SK-N-SH (cell line): ENCODE data around the gene INSYN1. TPM values are rescaled to one million over a fixed set of nuclear protein-coding genes. Genes with fewer than 3 reads are reported as not detected.
"Not testable (repeated sequence)": the region's sequence is repeated elsewhere in the genome, so short reads cannot be mapped to it uniquely, and the experiment has no call there.

Experiments
- CTCF ChIA-PET: fragments of 300-600, 350-600 bp; formaldehyde crosslinking; extraction: SDS; loops from one replicate; lab custom pipeline; 2021; lab: Yijun Ruan, JAX
- POLR2A ChIA-PET: fragments of 350-600 bp; sonication (Branson Sonifier 250); formaldehyde crosslinking; extraction: SDS; loops from one replicate; lab custom pipeline; 2020; ENCODE audit warnings: antibody characterized with exemption, inconsistent platforms; lab: Yijun Ruan, JAX
- DNase-seq: peaks from one replicate; pipeline ENCODE4 v3.0.0; 2012
- H2AFZ ChIP-seq: fragments of 200-600 bp; sonication (generic); 2 replicates; pipeline ENCODE4 v1.8.1; 2016; ENCODE audit warnings: antibody characterized with exemption, mild to moderate bottlenecking, low read depth
- H3F3A ChIP-seq: fragments of 200-600 bp; sonication (generic); replicated peaks from 2 replicates; pipeline ENCODE3; 2016; ENCODE audit warnings: antibody characterized with exemption, mild to moderate bottlenecking; ENCODE audit not compliant: insufficient read depth
- H3K27ac ChIP-seq, 2 experiments: fragments of 200-500 bp in 1 of 2; fragments of 200-600 bp in 1 of 2; sonication (Bioruptor generic) in 1 of 2; sonication (generic), shearing (Covaris generic) in 1 of 2; 2 replicates each; pipeline versions ENCODE4 v1.5.1 to v1.6.1; 2014 to 2016; ENCODE audit warnings: low read depth in 2 of 2, inconsistent platforms in 1 of 2, low read length in 1 of 2, mild to moderate bottlenecking in 1 of 2, mixed read lengths in 1 of 2
- H3K27me3 ChIP-seq: fragments of 200-600 bp; sonication (generic), shearing (Covaris generic); 2 replicates; pipeline ENCODE4 v1.6.1; 2016; ENCODE audit warnings: mixed run types; ENCODE audit not compliant: insufficient read depth
- H3K36me3 ChIP-seq, 2 experiments: fragments of 200-500 bp in 1 of 2; fragments of 200-600 bp in 1 of 2; sonication (Bioruptor generic) in 1 of 2; sonication (generic) in 1 of 2; replicated peaks in 1 of 2; 2 replicates each; pipeline versions ENCODE3 to v1.5.1; 2014 to 2016; ENCODE audit warnings: low read length in 1 of 2, mild to moderate bottlenecking in 1 of 2; ENCODE audit not compliant: insufficient read depth in 2 of 2, control insufficient read depth in 1 of 2
- H3K4me1 ChIP-seq, 2 experiments: fragments of 200-500 bp in 1 of 2; fragments of 200-600 bp in 1 of 2; sonication (Bioruptor generic) in 1 of 2; sonication (generic), shearing (Covaris generic) in 1 of 2; 2 replicates each; pipeline versions ENCODE4 v1.5.1 to v1.6.1; 2014 to 2016; ENCODE audit warnings: low read depth in 1 of 2, low read length in 1 of 2, mixed run types in 1 of 2; ENCODE audit not compliant: insufficient read depth in 2 of 2, control insufficient read depth in 1 of 2
- H3K4me2 ChIP-seq: fragments of 200-600 bp; sonication (generic), shearing (Covaris generic); 2 replicates; pipeline ENCODE4 v1.6.1; 2017; ENCODE audit warnings: mixed run types
- H3K4me3 ChIP-seq, 2 experiments: fragments of 200-500 bp in 1 of 2; fragments of 200-600 bp in 1 of 2; sonication (Bioruptor generic) in 1 of 2; sonication (generic), shearing (Covaris generic) in 1 of 2; 2 replicates each; pipeline versions ENCODE4 v1.5.1 to v1.8.1; 2014 to 2016; ENCODE audit warnings: low read depth in 2 of 2, inconsistent platforms in 1 of 2, low read length in 1 of 2, mild to moderate bottlenecking in 1 of 2, mixed read lengths in 1 of 2, moderate library complexity in 1 of 2
- H3K79me2 ChIP-seq: fragments of 200-600 bp; sonication (generic); 2 replicates; pipeline ENCODE4 v1.8.1; 2017; ENCODE audit warnings: mild to moderate bottlenecking; ENCODE audit not compliant: insufficient read depth
- H3K9ac ChIP-seq: fragments of 200-600 bp; sonication (generic); 2 replicates; pipeline ENCODE4 v1.6.1; 2017; ENCODE audit warnings: mixed run types
- H3K9me2 ChIP-seq: fragments of 200-600 bp; sonication (generic); 2 replicates; pipeline ENCODE4 v1.6.1; 2017; ENCODE audit warnings: mixed run types
- H3K9me3 ChIP-seq: fragments of 200-600 bp; sonication (generic); 2 replicates; pipeline ENCODE4 v1.6.1; 2017; ENCODE audit warnings: mixed run types, mild to moderate bottlenecking, moderate library complexity
- H4K20me1 ChIP-seq: fragments of 200-600 bp; sonication (generic); 2 replicates; pipeline ENCODE4 v1.6.1; 2017; ENCODE audit warnings: mild to moderate bottlenecking, mixed run types; ENCODE audit not compliant: insufficient read depth
- CHD2 ChIP-seq: fragments of 150-350 bp; IDR thresholded peaks from 2 replicates; pipeline ENCODE4 v1.6.1; 2018; ENCODE audit warnings: low read length; ENCODE audit not compliant: partially characterized antibody
- FOXJ3 ChIP-seq: sonication (generic); formaldehyde crosslinking; IDR thresholded peaks from 2 replicates; pipeline ENCODE4 v1.5.1; 2020; ENCODE audit warnings: mild to moderate bottlenecking, missing genetic modification reagents
- NRF1 ChIP-seq: IDR thresholded peaks from 2 replicates; pipeline ENCODE4 v1.6.1; 2012; ENCODE audit warnings: low read depth, mild to moderate bottlenecking, low read length
- POLR2AphosphoS5 ChIP-seq: IDR thresholded peaks from 2 replicates; pipeline ENCODE4 v1.6.1; 2012; ENCODE audit warnings: low read depth, low read length
- RAD21 ChIP-seq: IDR thresholded peaks from 2 replicates; pipeline ENCODE4 v1.6.1; 2012; ENCODE audit warnings: mild to moderate bottlenecking, low read length
- RXRA ChIP-seq: IDR thresholded peaks from 2 replicates; pipeline ENCODE4 v1.4.0; 2012; ENCODE audit warnings: low read depth, mild to moderate bottlenecking, borderline replicate concordance
- TAF1 ChIP-seq: IDR thresholded peaks from 2 replicates; pipeline ENCODE4 v1.6.1; 2012; ENCODE audit warnings: low read depth, mild to moderate bottlenecking, low read length, moderate library complexity, borderline replicate concordance
- YY1 ChIP-seq: IDR thresholded peaks from 2 replicates; pipeline ENCODE4 v1.4.0; 2012; ENCODE audit warnings: low read depth, mild to moderate bottlenecking
- WGBS: methylation state at CpG from one replicate; pipeline ENCODE4 v1.1.6; 2017; ENCODE audit warnings: low lambda C conversion rate; 5-methylcytosine and 5-hydroxymethylcytosine counted together
- polyA plus RNA-seq, 3 experiments: library from polyadenylated mRNA; depleted of rRNA; stranded (reverse); fragments of >200 nt; gene quantifications; 2 replicates each; pipeline ENCODE4 v1.2.3, GENCODE V29; 2012
- TF ChIP-seq, protein P1 (sequence below): fragments of 150-350 bp; IDR thresholded peaks from 2 replicates; pipeline ENCODE4 v1.6.1; 2017; ENCODE audit warnings: antibody characterized with exemption, low read length, low read depth, borderline replicate concordance
- TF ChIP-seq, protein P2 (sequence below): IDR thresholded peaks from 2 replicates; pipeline ENCODE4 v1.4.0; 2012; ENCODE audit warnings: low read depth
- TF ChIP-seq, protein P3 (sequence below): fragments of 150-350 bp; IDR thresholded peaks from 2 replicates; pipeline ENCODE4 v1.6.1; 2016; ENCODE audit warnings: mild to moderate bottlenecking, low read depth, low read length
- TF ChIP-seq, protein P4 (sequence below): IDR thresholded peaks from 2 replicates; pipeline ENCODE4 v1.6.1; 2012; ENCODE audit warnings: mild to moderate bottlenecking, low read depth, low read length, moderate library complexity

The INSYN1 gene
- polyA plus RNA-seq, 1 of the 3 experiments (the other 2 are of a cell fraction): 3.7 TPM

DNA sequence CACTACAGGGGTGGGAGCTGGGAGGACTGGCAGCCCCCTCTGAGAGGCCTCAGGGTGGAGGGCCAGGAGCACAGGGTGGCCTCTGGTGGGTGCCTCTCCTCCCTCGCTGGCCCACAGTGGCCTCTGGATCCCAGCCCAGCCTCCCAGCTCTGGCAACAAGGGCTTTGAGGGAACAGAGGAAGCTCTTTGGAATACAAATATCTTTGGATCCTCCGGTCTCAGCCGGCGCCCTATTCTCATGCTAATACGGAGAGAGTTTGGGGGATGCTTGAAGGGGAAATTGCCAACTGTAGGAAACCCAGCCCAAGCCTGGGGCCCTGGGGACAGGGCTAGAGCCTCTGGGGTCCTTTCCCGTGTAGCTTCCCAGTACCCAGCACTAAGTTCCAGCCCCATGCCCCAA is 33.4 kb upstream of the INSYN1 start:
- Histone ChIP-seq H3K9me3 (no peaks in the 10 kb centered on the region), H4K20me1 (no peaks in the 10 kb centered on the region), H3K36me3 (no peaks in the 10 kb centered on the region), H2AFZ (no peak overlapping the region), H3K4me2 (no peak overlapping the region), H3K4me3 (no peak overlapping the region), H3K4me1 (peaks cover 0 to 10% of the 10 kb centered on the region in 2 experiments; a peak in 1 of 4 replicates), H3K27ac (no peak overlapping the region), H3K9me2 (no peaks in the 10 kb centered on the region), H3K27me3 (no peaks in the 10 kb centered on the region), H3K79me2 (no peaks in the 10 kb centered on the region), H3K9ac (no peak overlapping the region), H3F3A (no peaks in the 10 kb centered on the region)
- TF ChIP-seq, protein P1, sequence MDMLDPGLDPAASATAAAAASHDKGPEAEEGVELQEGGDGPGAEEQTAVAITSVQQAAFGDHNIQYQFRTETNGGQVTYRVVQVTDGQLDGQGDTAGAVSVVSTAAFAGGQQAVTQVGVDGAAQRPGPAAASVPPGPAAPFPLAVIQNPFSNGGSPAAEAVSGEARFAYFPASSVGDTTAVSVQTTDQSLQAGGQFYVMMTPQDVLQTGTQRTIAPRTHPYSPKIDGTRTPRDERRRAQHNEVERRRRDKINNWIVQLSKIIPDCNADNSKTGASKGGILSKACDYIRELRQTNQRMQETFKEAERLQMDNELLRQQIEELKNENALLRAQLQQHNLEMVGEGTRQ: no peak
- TF ChIP-seq, protein P2, sequence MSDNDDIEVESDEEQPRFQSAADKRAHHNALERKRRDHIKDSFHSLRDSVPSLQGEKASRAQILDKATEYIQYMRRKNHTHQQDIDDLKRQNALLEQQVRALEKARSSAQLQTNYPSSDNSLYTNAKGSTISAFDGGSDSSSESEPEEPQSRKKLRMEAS: no peak
- TF ChIP-seq TAF1 (no peak), FOXJ3 (CRISPR knock-in tag) (no peak), RAD21 (no peak), CHD2 (no peak), RXRA (no peak), POLR2AphosphoS5 (no peak), YY1 (no peak), NRF1 (no peak)
- TF ChIP-seq, protein P3, sequence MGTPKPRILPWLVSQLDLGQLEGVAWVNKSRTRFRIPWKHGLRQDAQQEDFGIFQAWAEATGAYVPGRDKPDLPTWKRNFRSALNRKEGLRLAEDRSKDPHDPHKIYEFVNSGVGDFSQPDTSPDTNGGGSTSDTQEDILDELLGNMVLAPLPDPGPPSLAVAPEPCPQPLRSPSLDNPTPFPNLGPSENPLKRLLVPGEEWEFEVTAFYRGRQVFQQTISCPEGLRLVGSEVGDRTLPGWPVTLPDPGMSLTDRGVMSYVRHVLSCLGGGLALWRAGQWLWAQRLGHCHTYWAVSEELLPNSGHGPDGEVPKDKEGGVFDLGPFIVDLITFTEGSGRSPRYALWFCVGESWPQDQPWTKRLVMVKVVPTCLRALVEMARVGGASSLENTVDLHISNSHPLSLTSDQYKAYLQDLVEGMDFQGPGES: no peak
- TF ChIP-seq, protein P4, sequence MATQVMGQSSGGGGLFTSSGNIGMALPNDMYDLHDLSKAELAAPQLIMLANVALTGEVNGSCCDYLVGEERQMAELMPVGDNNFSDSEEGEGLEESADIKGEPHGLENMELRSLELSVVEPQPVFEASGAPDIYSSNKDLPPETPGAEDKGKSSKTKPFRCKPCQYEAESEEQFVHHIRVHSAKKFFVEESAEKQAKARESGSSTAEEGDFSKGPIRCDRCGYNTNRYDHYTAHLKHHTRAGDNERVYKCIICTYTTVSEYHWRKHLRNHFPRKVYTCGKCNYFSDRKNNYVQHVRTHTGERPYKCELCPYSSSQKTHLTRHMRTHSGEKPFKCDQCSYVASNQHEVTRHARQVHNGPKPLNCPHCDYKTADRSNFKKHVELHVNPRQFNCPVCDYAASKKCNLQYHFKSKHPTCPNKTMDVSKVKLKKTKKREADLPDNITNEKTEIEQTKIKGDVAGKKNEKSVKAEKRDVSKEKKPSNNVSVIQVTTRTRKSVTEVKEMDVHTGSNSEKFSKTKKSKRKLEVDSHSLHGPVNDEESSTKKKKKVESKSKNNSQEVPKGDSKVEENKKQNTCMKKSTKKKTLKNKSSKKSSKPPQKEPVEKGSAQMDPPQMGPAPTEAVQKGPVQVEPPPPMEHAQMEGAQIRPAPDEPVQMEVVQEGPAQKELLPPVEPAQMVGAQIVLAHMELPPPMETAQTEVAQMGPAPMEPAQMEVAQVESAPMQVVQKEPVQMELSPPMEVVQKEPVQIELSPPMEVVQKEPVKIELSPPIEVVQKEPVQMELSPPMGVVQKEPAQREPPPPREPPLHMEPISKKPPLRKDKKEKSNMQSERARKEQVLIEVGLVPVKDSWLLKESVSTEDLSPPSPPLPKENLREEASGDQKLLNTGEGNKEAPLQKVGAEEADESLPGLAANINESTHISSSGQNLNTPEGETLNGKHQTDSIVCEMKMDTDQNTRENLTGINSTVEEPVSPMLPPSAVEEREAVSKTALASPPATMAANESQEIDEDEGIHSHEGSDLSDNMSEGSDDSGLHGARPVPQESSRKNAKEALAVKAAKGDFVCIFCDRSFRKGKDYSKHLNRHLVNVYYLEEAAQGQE: no peak
- WGBS: 83% methylated on average over 5 of the region's 6 CpGs
- ChIA-PET CTCF (no interaction called here), POLR2A (no interaction called here)
- no peak for DNase-seq

DNA sequence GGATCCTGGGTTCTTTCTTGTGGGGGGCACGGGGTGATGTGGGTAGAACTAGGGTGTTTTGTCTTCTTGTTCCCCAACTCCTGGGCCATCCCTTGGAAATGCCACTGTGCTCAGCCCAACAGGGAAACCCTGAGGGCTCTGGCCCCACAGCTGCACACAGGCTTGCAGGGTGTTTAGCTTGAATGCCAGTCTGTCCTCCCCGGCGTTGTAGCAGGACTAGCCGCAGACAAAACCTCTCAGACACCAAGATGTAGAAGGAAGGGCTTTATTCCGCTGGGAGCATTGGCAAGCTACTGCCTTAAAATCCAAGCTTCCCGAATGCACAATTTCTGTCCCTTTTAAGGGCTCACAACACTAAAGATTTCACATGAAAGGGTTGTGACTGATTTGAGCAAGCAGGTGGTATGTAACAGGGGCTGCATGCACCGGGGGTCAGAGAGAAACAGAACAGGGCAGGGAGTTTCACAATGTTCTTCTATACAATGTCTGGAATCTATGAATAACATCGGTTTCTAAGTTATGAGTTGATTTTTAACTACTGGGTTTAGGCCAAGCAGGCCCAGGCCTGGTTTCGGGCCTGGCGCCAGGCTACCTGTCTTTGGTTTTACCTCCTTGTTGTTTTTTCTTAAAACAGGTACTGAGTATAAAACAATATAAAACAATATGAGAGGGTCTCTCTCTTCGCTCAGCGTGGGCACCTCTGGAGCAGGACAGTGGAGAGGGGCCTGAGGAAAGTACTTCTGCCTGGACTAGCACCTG is 32.3 kb upstream of the INSYN1 start:
- DNase-seq, H3F3A ChIP-seq, H3K9me3 ChIP-seq, H3K27me3 ChIP-seq, H3K4me2 ChIP-seq, H3K27ac ChIP-seq, H3K36me3 ChIP-seq, H3K9me2 ChIP-seq, POLR2A ChIA-PET, H3K4me3 ChIP-seq, H2AFZ ChIP-seq, H3K79me2 ChIP-seq, H4K20me1 ChIP-seq, H3K9ac ChIP-seq: not testable (repeated sequence)
- H3K4me1 ChIP-seq: peaks cover 0 to 10% of the 10 kb centered on the region in 2 experiments; a peak in 1 of 4 replicates
- WGBS: 72% methylated on average over 12 of the region's 12 CpGs
- CTCF ChIA-PET: interaction anchor here (0.7 kb wide), 1 partner anchor 32 kb away, joined by 3 read pairs; the partner anchor contains the start of gene INSYN1
